Activated CD4-positive, alpha-beta T cell treated with anti-CD3 and anti-CD28 coated beads, Interleukin-2, amount 50 U/mL, for 48 hours (primary cell): ENCODE results near the gene C6orf136.

ENCODE experiments used
- DNase-seq, 2 experiments: peaks; one replicate each; pipeline ENCODE4 v3.0.0-alpha.2; 2020

C6orf136 gene

GRCh38 chr6:30664994-30665767 lies 18.2 kb downstream of the C6orf136 start:
- DNase-seq = no peak

GRCh38 chr6:30666300-30666699 lies 19.4 kb downstream of the C6orf136 start:
- peak; percentile 49 to 65 for DNase-seq

- no peak for DNase-seq
Measured at GRCh38 chr6:30670760-30671527, 24.0 kb downstream of the C6orf136 start.

- peak; percentile 90 to 94 for DNase-seq
Measured at GRCh38 chr6:30672445-30673253, 25.7 kb downstream of the C6orf136 start, which contains the start of gene DHX16. DHX16 (minus strand) TSS chr6:30673006; CDS start chr6:30672841, 165 bp downstream.

- no peak for DNase-seq
Measured at GRCh38 chr6:30676660-30677285, 29.8 kb downstream of the C6orf136 start.

GRCh38 chr6:30678964-30679726 lies 32.2 kb downstream of the C6orf136 start:
- peak; percentile 93 to 94 for DNase-seq

GRCh38 chr6:30679765-30680535 lies 33.0 kb downstream of the C6orf136 start:
- peak in 1 of 2 experiments; percentile 18 for DNase-seq

GRCh38 chr6:30681766-30682142 lies 34.8 kb downstream of the C6orf136 start:
- peak in 1 of 2 experiments; percentile 18 for DNase-seq

GRCh38 chr6:30682143-30683117 lies 35.5 kb downstream of the C6orf136 start:
- peak; percentile 85 to 90 for DNase-seq

- peak in 1 of 2 experiments; percentile 26 for DNase-seq
Measured at GRCh38 chr6:30683183-30683979, 36.4 kb downstream of the C6orf136 start.

GRCh38 chr6:30683980-30684338 lies 37.0 kb downstream of the C6orf136 start:
- no peak for DNase-seq

- DNase-seq = peak; percentile 68 to 73
Measured at GRCh38 chr6:30684386-30685156, 37.6 kb downstream of the C6orf136 start.

- peak; percentile 34 to 47 for DNase-seq
Measured at GRCh38 chr6:30685157-30686008, 38.5 kb downstream of the C6orf136 start.

GRCh38 chr6:30686009-30686907 lies 39.3 kb downstream of the C6orf136 start, which contains the start of gene PPP1R18:
PPP1R18 (minus strand) TSS chr6:30686645; CDS start chr6:30686018, 627 bp downstream.
- peak; percentile 92 for DNase-seq

- peak; percentile 96 to 97 for DNase-seq
Measured at GRCh38 chr6:30686908-30687658, 40.1 kb downstream of the C6orf136 start.
